HG03378 (cell line): Measurements from ENCODE around the gene RPIA.

ENCODE experiments used
- ATAC-seq: cut with Tn5 transposase; IDR thresholded peaks from one replicate; pipeline ENCODE4 v1.9.1; 2021; ENCODE audit warnings: mild to moderate bottlenecking, moderate library complexity; ENCODE audit not compliant: unreplicated experiment

The RPIA gene

DNA sequence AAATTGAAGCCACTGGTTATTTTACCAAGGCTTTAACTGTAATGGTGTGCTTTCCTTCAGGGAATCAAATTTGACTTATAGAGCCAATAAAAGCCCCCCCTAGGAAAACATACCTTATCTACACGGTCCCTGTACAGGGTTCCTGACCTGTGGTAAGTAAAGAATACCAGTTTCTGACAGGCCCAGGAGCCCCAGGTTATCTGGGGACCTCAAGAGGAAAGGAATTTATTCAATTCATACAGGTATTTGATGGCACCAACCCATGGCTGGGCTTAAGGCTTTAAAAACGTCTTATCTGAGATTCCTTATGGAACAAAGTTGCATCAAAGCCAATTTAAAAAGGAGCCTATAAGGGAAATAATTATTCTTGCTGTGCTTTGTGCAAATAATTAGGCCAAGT, 7.0 kb upstream of the RPIA start:
- no peak for ATAC-seq

DNA sequence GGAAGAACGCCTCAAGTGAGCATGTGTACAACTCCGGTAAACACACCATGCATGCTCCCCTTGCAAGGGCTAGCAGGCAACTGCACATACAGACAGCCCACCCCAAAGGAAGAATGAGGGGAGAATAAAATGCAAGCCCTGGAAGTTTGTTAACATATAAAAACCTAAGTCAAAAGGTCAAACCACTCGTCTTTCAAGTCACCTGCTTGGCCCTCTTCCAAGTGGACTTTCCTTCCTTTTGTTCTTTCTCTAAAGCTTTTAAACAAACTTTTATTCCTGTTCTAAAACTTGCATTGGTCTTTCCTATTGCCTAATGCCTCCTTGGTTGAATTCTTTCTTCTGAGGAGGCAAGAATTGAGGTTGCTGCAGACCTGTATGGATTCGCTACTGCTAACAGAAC, 5.2 kb upstream of the RPIA start:
- ATAC-seq, result no peak

- ATAC-seq, result no peak
These were observed 4.1 kb upstream of the RPIA start for GRCh38 chr2:88687384-88687783.

DNA sequence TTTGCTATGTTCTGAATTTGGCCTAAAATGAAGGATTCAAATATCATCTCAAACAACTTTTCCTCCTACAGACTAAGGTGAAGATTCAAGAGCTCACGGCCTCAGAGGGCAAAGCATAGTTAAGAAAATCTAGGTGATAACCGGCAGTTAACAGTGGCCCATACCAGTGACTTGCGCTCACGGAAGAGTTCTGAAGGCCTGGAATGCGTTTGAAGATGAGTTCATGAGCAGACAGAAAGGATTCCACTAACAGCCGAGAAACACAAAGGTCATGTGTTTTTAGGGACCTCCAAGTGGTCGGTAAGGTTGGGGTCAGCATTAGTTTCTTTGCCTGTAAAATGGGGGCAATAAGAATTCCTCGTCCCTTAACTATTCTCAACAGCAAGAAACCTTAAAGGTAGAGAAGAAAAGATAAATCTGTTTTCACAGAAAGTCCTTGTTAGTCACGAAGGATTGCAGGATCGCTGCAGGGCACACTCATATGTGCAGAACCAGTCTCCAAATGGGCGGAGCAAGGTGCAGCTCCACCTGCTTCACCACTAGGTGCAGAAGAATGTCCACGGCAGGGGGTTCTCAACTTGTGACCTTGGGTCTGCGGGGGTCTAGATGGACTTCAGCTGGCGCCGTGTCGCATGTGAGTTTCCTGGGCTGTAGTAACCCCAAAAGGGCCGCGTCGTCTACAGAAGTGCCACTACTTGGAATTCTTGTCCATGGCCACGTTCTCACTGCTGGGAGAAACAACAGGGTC, 708 bp upstream of the RPIA start:
- peak; percentile 1 for ATAC-seq

- no peak for ATAC-seq
These were observed 714 bp downstream of the RPIA start for GRCh38 chr2:88692187-88692586.

GRCh38 chr2:88693911-88694414, 2.5 kb downstream of the RPIA start:
- no peak for ATAC-seq

DNA sequence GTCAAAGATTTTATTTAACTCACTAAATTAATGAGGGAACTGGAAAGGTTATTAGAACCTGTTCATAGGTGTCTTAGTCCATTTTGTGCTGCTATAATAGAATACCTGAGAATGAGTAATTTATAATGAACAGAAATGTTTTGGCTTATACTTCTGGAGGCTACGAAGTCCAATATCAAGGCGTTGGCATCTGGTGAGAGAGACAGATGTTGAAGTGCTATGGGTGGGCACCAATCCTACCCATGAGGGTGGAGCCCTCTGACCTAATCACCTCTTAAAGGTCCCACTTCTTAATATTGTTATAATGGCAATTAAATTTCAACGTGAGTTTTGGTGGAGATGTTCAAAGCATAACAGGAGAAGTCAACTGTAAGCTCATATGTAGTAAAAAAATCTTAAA, 5.1 kb downstream of the RPIA start:
- ATAC-seq, result no peak

- no peak for ATAC-seq
These were observed 6.0 kb downstream of the RPIA start for GRCh38 chr2:88697370-88698026.

- no peak for ATAC-seq
These were observed 6.5 kb downstream of the RPIA start for GRCh38 chr2:88698027-88698413.

GRCh38 chr2:88698498-88699233, 7.2 kb downstream of the RPIA start:
- ATAC-seq, result no peak

GRCh38 chr2:88707003-88707402, 15.5 kb downstream of the RPIA start:
- ATAC-seq, result no peak

GRCh38 chr2:88709181-88709631, 17.7 kb downstream of the RPIA start:
- no peak for ATAC-seq

- ATAC-seq, result no peak
These were observed 19.8 kb downstream of the RPIA start for GRCh38 chr2:88711289-88711688.

- ATAC-seq, result no peak
These were observed 20.4 kb downstream of the RPIA start for GRCh38 chr2:88711897-88712296.

DNA sequence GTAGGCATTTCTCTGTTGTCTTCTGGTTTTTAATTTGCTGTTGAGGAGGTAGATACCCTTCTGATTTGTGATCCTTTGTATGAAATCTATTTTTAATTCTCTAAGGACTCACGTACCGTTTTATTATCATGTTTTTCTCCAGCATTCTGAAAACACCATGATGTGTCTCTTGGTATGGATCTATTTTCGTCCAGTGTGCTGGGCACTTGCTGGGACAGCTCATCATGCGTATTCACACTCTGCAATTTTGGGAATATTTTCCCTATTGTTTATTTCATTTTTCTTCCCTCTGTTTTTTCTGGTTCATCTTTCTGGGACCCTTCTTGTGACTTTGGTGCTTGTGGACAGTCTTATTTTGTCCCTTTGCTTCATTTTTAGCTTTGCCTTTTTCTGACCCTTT, 21.9 kb downstream of the RPIA start:
- ATAC-seq, result no peak

- ATAC-seq, result no peak
These were observed 23.2 kb downstream of the RPIA start for GRCh38 chr2:88714667-88715066.

- ATAC-seq, result no peak
These were observed 28.9 kb downstream of the RPIA start for GRCh38 chr2:88720399-88720798.

DNA sequence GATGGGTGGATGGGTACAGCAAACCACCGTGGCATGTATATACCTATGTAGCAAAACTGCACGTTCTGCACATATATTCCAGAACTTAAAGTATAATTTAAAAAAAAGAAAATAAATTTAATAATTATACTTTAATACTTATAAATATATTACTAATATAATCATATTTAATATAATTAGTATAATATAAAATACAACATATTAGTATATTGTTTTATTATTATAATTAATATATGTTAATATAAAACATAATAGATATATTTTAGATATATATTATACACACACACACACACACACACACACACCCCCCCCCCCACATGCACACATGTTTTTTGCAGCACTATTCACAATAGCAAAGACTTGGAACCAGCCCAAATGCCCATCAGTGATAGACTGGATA, 29.8 kb downstream of the RPIA start:
- ATAC-seq, result no peak

DNA sequence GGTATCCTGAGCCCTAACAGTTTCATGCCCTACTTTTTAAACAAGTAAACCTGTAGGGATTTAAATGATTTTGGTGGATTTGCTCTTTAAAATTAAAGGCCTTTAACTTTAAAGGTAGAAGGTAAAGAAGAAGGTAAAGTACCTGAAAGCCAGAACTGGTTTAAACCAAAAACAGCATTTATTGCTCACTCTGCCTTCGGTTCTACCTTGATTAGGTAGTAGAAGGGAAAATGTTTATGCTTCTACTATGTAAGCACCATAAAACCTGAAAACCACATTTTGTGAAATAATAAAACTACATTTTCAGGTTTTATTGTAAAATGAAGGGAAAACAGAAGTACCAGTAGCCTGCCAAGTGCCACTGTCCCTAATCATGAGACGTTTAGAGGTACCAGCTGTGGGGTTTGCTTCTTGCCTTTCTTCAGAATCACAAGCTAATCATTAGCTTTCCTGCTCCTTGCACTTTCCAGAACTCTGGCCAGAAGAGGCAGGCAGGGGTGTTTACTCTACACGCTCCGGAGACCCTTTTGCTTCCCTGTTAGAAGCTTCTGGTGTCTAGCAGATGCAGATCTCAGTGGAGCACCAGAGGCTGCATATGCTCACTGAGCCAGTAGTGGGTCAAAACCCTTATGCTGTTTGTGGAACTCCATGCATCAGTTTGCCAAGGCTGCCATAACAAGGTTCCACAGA, 33.3 kb downstream of the RPIA start:
- no peak for ATAC-seq

- no peak for ATAC-seq
These were observed 37.7 kb downstream of the RPIA start for GRCh38 chr2:88729061-88729745.
